SK-N-SH treated with all-trans-retinoic acid at 6 μM for 48 hours (cell line): ENCODE results near the gene SPATS2L.

Source experiments
- ATAC-seq: fragments of 200-7000 bp; cut with Tn5 transposase; 3 replicates; pipeline ENCODE4 v1.9.1; 2020; ENCODE audit warnings: mild to moderate bottlenecking, moderate library complexity
- ARNTL ChIP-seq: fragments of 450-650 bp; formaldehyde crosslinking; IDR thresholded peaks from 2 replicates; pipeline ENCODE4 v1.5.0; 2020; ENCODE audit warnings: low read depth, mild to moderate bottlenecking, moderate library complexity, borderline replicate concordance
- BACH2 ChIP-seq: fragments of 250-450 bp; sonication (Bioruptor Pico); IDR thresholded peaks from 2 replicates; pipeline ENCODE4 v1.9.0; 2021; ENCODE audit warnings: mild to moderate bottlenecking, borderline replicate concordance
- CREB5 ChIP-seq: fragments of 250-450 bp; sonication (Bioruptor Pico); IDR thresholded peaks from 2 replicates; pipeline ENCODE4 v1.5.1; 2020; ENCODE audit warnings: low read depth, mild to moderate bottlenecking, moderate library complexity
- CSDC2 ChIP-seq: fragments of 250-450 bp; sonication (Bioruptor Pico); IDR thresholded peaks from 2 replicates; pipeline ENCODE4 v1.5.0; 2020; ENCODE audit warnings: mild to moderate bottlenecking, moderate library complexity
- CSRNP3 ChIP-seq: fragments of 250-450 bp; sonication (Bioruptor Pico); IDR thresholded peaks from 2 replicates; pipeline ENCODE4 v1.5.1; 2021; ENCODE audit warnings: mild to moderate bottlenecking, moderate library complexity
- ESRRG ChIP-seq: fragments of 250-450 bp; sonication (Bioruptor Pico); IDR thresholded peaks from 2 replicates; pipeline ENCODE4 v1.6.1; 2021; ENCODE audit warnings: mild to moderate bottlenecking
- GLIS3 ChIP-seq: fragments of 250-450 bp; sonication (Bioruptor Pico); IDR thresholded peaks from 2 replicates; pipeline ENCODE4 v1.5.0; 2020; ENCODE audit warnings: mild to moderate bottlenecking, moderate library complexity
- ISL1 ChIP-seq: fragments of 250-450 bp; sonication (Bioruptor Pico); IDR thresholded peaks from 2 replicates; pipeline ENCODE4 v2.1.2; 2022; ENCODE audit warnings: mild to moderate bottlenecking, moderate library complexity
- OSR1 ChIP-seq: fragments of 250-450 bp; sonication (Bioruptor Pico); IDR thresholded peaks from 2 replicates; pipeline ENCODE4 v1.8.0; 2022; ENCODE audit warnings: moderate library complexity, mild to moderate bottlenecking, inconsistent platforms
- PATZ1 ChIP-seq: fragments of 250-450 bp; sonication (Bioruptor Pico); IDR thresholded peaks from 2 replicates; pipeline ENCODE4 v1.8.0; 2020; ENCODE audit warnings: mild to moderate bottlenecking, moderate library complexity, borderline replicate concordance
- POU6F1 ChIP-seq: fragments of 250-450 bp; sonication (Bioruptor Pico); IDR thresholded peaks from 2 replicates; pipeline ENCODE4 v1.8.0; 2021; ENCODE audit warnings: low read depth, mild to moderate bottlenecking, moderate library complexity, borderline replicate concordance
- PPARA ChIP-seq: fragments of 250-450 bp; sonication (Bioruptor Pico); IDR thresholded peaks from 2 replicates; pipeline ENCODE4 v1.5.0; 2020; ENCODE audit warnings: mild to moderate bottlenecking, borderline replicate concordance
- RARB ChIP-seq: fragments of 250-450 bp; sonication (Bioruptor Pico); IDR thresholded peaks from 2 replicates; pipeline ENCODE4 v1.8.0; 2021; ENCODE audit warnings: mild to moderate bottlenecking, moderate library complexity
- TOX ChIP-seq: fragments of 250-450 bp; sonication (Bioruptor Pico); IDR thresholded peaks from 2 replicates; pipeline ENCODE4 v1.8.0; 2021; ENCODE audit warnings: mild to moderate bottlenecking, moderate library complexity, borderline replicate concordance
- TSHZ2 ChIP-seq: fragments of 250-450 bp; sonication (Bioruptor Pico); IDR thresholded peaks from 2 replicates; pipeline ENCODE4 v1.5.0; 2020; ENCODE audit warnings: mild to moderate bottlenecking, moderate library complexity
- ZC3H10 ChIP-seq: fragments of 250-450 bp; sonication (Bioruptor Pico); IDR thresholded peaks from 2 replicates; pipeline ENCODE4 v1.5.1; 2021; ENCODE audit warnings: mild to moderate bottlenecking, moderate library complexity
- ZFP3 ChIP-seq: fragments of 250-450 bp; sonication (Bioruptor Pico); IDR thresholded peaks from 2 replicates; pipeline ENCODE4 v1.5.0; 2020; ENCODE audit warnings: mild to moderate bottlenecking, moderate library complexity
- ZFP30 ChIP-seq: fragments of 450-650 bp; formaldehyde crosslinking; IDR thresholded peaks from 2 replicates; pipeline ENCODE4 v1.5.0; 2022; ENCODE audit warnings: mild to moderate bottlenecking, moderate library complexity
- ZNF565 ChIP-seq: fragments of 450-650 bp; formaldehyde crosslinking; conservative IDR thresholded peaks from 2 replicates; pipeline ENCODE4 v1.5.0; 2020; ENCODE audit warnings: low read depth, mild to moderate bottlenecking, moderate library complexity
- ZNF70 ChIP-seq: fragments of 450-650 bp; formaldehyde crosslinking; IDR thresholded peaks from 2 replicates; pipeline ENCODE4 v1.5.0; 2020; ENCODE audit warnings: mild to moderate bottlenecking, moderate library complexity

The SPATS2L gene

GRCh38 chr2:200352636-200353035 is 46.1 kb downstream of the SPATS2L start:
- TF ChIP-seq CSDC2 (CRISPR knock-in tag) (no peak), ESRRG (CRISPR knock-in tag) (no peak), ZFP3 (CRISPR knock-in tag) (no peak), PPARA (CRISPR knock-in tag) (no peak), ARNTL (CRISPR knock-in tag) (no peak), ZFP30 (CRISPR knock-in tag) (no peak), ZC3H10 (CRISPR knock-in tag) (no peak)
- peak; percentile 43 for ATAC-seq

DNA sequence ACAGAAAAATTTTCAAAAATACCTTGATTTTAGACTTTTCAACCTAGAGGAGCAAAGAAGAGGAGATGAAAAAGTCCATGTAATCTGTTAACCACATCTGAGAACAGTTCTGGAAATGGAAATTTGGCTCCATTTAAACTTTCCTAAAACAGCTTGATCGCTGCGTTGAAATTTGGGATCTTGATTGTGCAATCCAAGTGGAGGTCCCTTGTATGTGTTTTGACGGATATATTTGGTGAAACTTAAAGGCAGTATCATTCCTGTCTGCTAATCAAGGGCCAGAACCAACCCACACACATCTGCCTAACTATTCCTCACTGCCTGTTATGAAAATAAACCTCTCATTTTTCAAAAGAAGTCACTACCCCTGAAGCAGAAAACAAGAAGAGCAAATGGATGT is 46.6 kb downstream of the SPATS2L start:
- ATAC-seq, result no peak
- no peak for TF ChIP-seq ZFP30 (CRISPR knock-in tag)
- TF ChIP-seq ISL1 (CRISPR knock-in tag), result no peak
- no peak for TF ChIP-seq GLIS3
- TF ChIP-seq ZC3H10 (CRISPR knock-in tag), result no peak
- no peak for TF ChIP-seq RARB
- no peak for TF ChIP-seq TSHZ2 (CRISPR knock-in tag)
- no peak for TF ChIP-seq ZNF70
- no peak for TF ChIP-seq ESRRG (CRISPR knock-in tag)
- TF ChIP-seq ZFP3 (CRISPR knock-in tag), result no peak
- TF ChIP-seq BACH2 (CRISPR knock-in tag), result no peak
- TF ChIP-seq CSDC2 (CRISPR knock-in tag), result no peak
- no peak for TF ChIP-seq CREB5 (CRISPR knock-in tag)
- TF ChIP-seq CSRNP3, result no peak
- TF ChIP-seq ZNF565 (CRISPR knock-in tag), result no peak
- TF ChIP-seq PATZ1 (CRISPR knock-in tag), result no peak
- TF ChIP-seq TOX, result no peak
- TF ChIP-seq POU6F1, result no peak
- TF ChIP-seq OSR1 (CRISPR knock-in tag), result no peak
- TF ChIP-seq, all 23 proteins: peak for 0

- ATAC-seq, result no peak
- no peak for TF ChIP-seq ZNF70
- no peak for TF ChIP-seq POU6F1
- TF ChIP-seq OSR1 (CRISPR knock-in tag), result no peak
- no peak for TF ChIP-seq RARB
- TF ChIP-seq CREB5 (CRISPR knock-in tag), result no peak
- no peak for TF ChIP-seq ZFP30 (CRISPR knock-in tag)
- no peak for TF ChIP-seq CSRNP3
- no peak for TF ChIP-seq GLIS3
- TF ChIP-seq TSHZ2 (CRISPR knock-in tag), result no peak
- TF ChIP-seq ZNF565 (CRISPR knock-in tag), result no peak
- TF ChIP-seq BACH2 (CRISPR knock-in tag), result no peak
- TF ChIP-seq ZC3H10 (CRISPR knock-in tag), result no peak
These were observed 47.4 kb downstream of the SPATS2L start for GRCh38 chr2:200353874-200354273.
